Neural crest cell (in vitro differentiated cells): ENCODE results near the gene STMN1. TPM values are rescaled to one million over a fixed set of nuclear protein-coding genes. Genes with fewer than 3 reads are reported as not detected.

Source experiments
- DNase-seq: peaks from one replicate; pipeline ENCODE4 v3.0.0; 2021; ENCODE audit warnings: low read depth, mixed read lengths, low spot score
- H3K27ac Mint-ChIP-seq: one replicate; pipeline ENCODE4 v1.8.0; 2021; ENCODE audit warnings: mild to moderate bottlenecking, mixed read lengths; ENCODE audit not compliant: unreplicated experiment
- H3K27me3 Mint-ChIP-seq: 2 replicates; pipeline ENCODE4 v1.8.0; 2021; ENCODE audit warnings: low read depth, mild to moderate bottlenecking, mixed read lengths
- H3K36me3 Mint-ChIP-seq: 2 replicates; pipeline ENCODE4 v1.8.0; 2021; ENCODE audit warnings: low read depth, mild to moderate bottlenecking, mixed read lengths
- H3K4me1 Mint-ChIP-seq: 2 replicates; pipeline ENCODE4 v1.8.0; 2021; ENCODE audit warnings: mixed read lengths
- H3K4me3 Mint-ChIP-seq: one replicate; pipeline ENCODE4 v1.8.0; 2021; ENCODE audit warnings: mild to moderate bottlenecking, mixed read lengths
- H3K9me3 Mint-ChIP-seq: 2 replicates; pipeline ENCODE4 v1.8.0; 2021; ENCODE audit warnings: mixed read lengths
- CTCF ChIP-seq: fragments of 200-600 bp; sonication (generic); conservative IDR thresholded peaks from 2 replicates; pipeline ENCODE4 v1.5.0; 2021; ENCODE audit warnings: antibody characterized with exemption, mild to moderate bottlenecking
- total RNA-seq: library from RNA; stranded (reverse); gene quantifications from 2 replicates; pipeline ENCODE4 v1.2.1, GENCODE V29; 2021

Gene STMN1
- total RNA-seq, 1 donor from 2014 or later, result 934 TPM

- H3K36me3 Mint-ChIP-seq, result no peaks in the 10 kb centered on the region
- no peak overlapping the region for H3K4me3 Mint-ChIP-seq
- no peak for DNase-seq
- peaks cover 21% of the 10 kb centered on the region for H3K4me1 Mint-ChIP-seq
- H3K27ac Mint-ChIP-seq, result no peak overlapping the region
- TF ChIP-seq CTCF, result no peak
- no peaks in the 10 kb centered on the region for H3K27me3 Mint-ChIP-seq
- peaks cover 5% of the 10 kb centered on the region for H3K9me3 Mint-ChIP-seq
Measured at GRCh38 chr1:25914074-25914995, 8.1 kb upstream of the STMN1 start.

GRCh38 chr1:25913206-25913605 is 7.0 kb upstream of the STMN1 start:
- H3K4me1 Mint-ChIP-seq, result peaks cover 29% of the 10 kb centered on the region
- no peak for DNase-seq
- TF ChIP-seq CTCF, result no peak
- no peak overlapping the region for H3K4me3 Mint-ChIP-seq
- H3K27ac Mint-ChIP-seq, result no peak overlapping the region
- peaks cover 5% of the 10 kb centered on the region for H3K9me3 Mint-ChIP-seq
- no peaks in the 10 kb centered on the region for H3K36me3 Mint-ChIP-seq
- H3K27me3 Mint-ChIP-seq, result no peaks in the 10 kb centered on the region

DNA sequence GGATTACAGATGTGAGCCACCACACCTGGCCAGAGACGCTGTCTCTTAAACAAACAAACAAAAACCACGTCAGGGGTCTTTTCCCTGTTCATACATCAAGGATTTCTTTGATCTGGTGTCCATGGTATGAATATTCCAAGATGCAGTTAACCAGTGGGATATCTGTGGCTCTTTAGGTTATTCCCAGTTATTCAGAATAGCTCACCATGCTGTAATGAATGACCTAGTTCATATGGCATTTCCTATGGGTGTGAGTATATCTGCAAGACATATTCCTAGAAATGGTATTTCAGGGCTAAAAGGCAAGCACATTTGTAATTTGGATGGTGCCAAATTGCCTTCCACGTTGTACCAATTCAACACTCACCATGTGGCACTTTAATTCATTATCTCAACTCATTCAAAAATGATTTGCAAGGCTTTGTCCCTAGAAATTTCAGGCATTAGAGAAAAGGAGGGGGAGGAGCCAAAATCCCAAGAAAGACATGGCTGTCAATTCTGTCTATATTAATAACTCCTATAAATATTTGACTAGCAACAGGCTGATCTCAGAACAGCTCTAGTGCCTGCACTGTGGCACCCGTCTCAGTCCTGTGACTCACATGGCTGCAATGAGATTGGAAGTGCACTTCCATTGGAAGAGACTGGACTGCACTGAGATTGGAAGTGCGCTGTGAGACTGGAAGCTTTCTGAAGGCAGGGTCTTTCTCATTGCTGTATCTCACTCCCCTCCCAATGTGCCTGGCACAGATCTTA is 6.0 kb upstream of the STMN1 start:
- Mint-ChIP-seq H3K36me3 (no peaks in the 10 kb centered on the region), H3K27ac (no peak overlapping the region), H3K9me3 (peaks cover 5% of the 10 kb centered on the region), H3K4me1 (peaks cover 32% of the 10 kb centered on the region), H3K4me3 (no peak overlapping the region), H3K27me3 (no peaks in the 10 kb centered on the region)
- no peak for TF ChIP-seq CTCF
- DNase-seq, result no peak

DNA sequence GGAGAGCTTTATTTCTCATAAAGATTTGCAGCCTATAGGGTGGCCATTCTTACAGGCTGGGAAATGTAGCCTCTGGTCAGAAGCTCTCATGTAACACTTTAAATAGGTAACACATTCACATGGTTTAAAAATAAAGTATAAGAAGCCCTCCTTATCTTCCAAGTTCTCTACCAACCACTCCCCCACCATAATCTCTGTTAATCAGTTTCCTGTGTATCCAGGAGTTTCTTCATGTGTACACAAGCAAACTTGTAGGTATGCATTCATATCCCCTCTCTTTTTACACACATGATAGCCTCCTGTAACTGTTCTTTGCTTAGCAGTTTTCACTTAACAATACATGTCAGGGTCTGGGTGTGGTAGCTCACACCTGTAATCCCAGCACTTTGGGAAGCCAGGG is 4.9 kb upstream of the STMN1 start:
- H3K36me3 Mint-ChIP-seq, result no peaks in the 10 kb centered on the region
- DNase-seq, result no peak
- peaks cover 3% of the 10 kb centered on the region for H3K27me3 Mint-ChIP-seq

More for the DNA sequence above, 4.9 kb upstream of the STMN1 start:
- H3K4me1 Mint-ChIP-seq, result peaks cover 35% of the 10 kb centered on the region
- no peak for TF ChIP-seq CTCF
- peaks cover 5% of the 10 kb centered on the region for H3K9me3 Mint-ChIP-seq
- H3K4me3 Mint-ChIP-seq, result peak overlapping the region; percentile 16
- H3K27ac Mint-ChIP-seq, result no peak overlapping the region
